Osteocyte (in vitro differentiated cells): ENCODE results near the gene CELSR2. TPM values are rescaled to one million over a fixed set of nuclear protein-coding genes. Genes with fewer than 3 reads are reported as not detected.

ENCODE experiments used
- DNase-seq: peaks from one replicate; pipeline ENCODE4 v3.0.0; 2021; ENCODE audit warnings: mixed read lengths; ENCODE audit not compliant: unreplicated experiment; ENCODE audit errors: extremely low spot score
- H3K27ac Mint-ChIP-seq: one replicate; pipeline ENCODE4 v1.8.0; 2021; ENCODE audit warnings: mild to moderate bottlenecking, mixed read lengths; ENCODE audit not compliant: unreplicated experiment
- H3K27me3 Mint-ChIP-seq: one replicate; pipeline ENCODE4 v1.8.0; 2021; ENCODE audit warnings: mixed read lengths; ENCODE audit not compliant: unreplicated experiment
- H3K36me3 Mint-ChIP-seq: one replicate; pipeline ENCODE4 v1.8.0; 2021; ENCODE audit warnings: mixed read lengths; ENCODE audit not compliant: unreplicated experiment
- H3K4me1 Mint-ChIP-seq: one replicate; pipeline ENCODE4 v1.8.0; 2021; ENCODE audit warnings: mixed read lengths; ENCODE audit not compliant: unreplicated experiment
- H3K4me3 Mint-ChIP-seq: one replicate; pipeline ENCODE4 v1.8.0; 2021; ENCODE audit warnings: mild to moderate bottlenecking, moderate library complexity, mixed read lengths; ENCODE audit not compliant: unreplicated experiment
- H3K9me3 Mint-ChIP-seq: one replicate; pipeline ENCODE4 v1.8.0; 2021; ENCODE audit warnings: mixed read lengths; ENCODE audit not compliant: unreplicated experiment
- CTCF ChIP-seq: fragments of 200-600 bp; sonication (generic); IDR thresholded peaks from 2 replicates; pipeline ENCODE4 v1.5.0; 2021; ENCODE audit warnings: antibody characterized with exemption, mild to moderate bottlenecking, moderate library complexity
- total RNA-seq: library from RNA; stranded (reverse); gene quantifications from 2 replicates; pipeline ENCODE4 v1.2.1, GENCODE V29; 2021

Gene CELSR2
- total RNA-seq, 1 donor from 2014 or later, result 10.3 TPM

GRCh38 chr1:109265741-109266330, 16.5 kb downstream of the CELSR2 start:
- no peaks in the 10 kb centered on the region for H3K9me3 Mint-ChIP-seq
- no peak overlapping the region for H3K27ac Mint-ChIP-seq
- TF ChIP-seq CTCF, result no peak
- DNase-seq, result no peak
- H3K27me3 Mint-ChIP-seq, result no peaks in the 10 kb centered on the region
- peaks cover 6% of the 10 kb centered on the region for H3K36me3 Mint-ChIP-seq
- peaks cover 5% of the 10 kb centered on the region for H3K4me1 Mint-ChIP-seq
- H3K4me3 Mint-ChIP-seq, result no peak overlapping the region

- H3K4me1 Mint-ChIP-seq, result peaks cover 5% of the 10 kb centered on the region
- peaks cover 6% of the 10 kb centered on the region for H3K36me3 Mint-ChIP-seq
- no peak for TF ChIP-seq CTCF
- no peaks in the 10 kb centered on the region for H3K27me3 Mint-ChIP-seq
- no peak overlapping the region for H3K27ac Mint-ChIP-seq
- no peaks in the 10 kb centered on the region for H3K9me3 Mint-ChIP-seq
- DNase-seq, result no peak
- no peak overlapping the region for H3K4me3 Mint-ChIP-seq
Observed at GRCh38 chr1:109266965-109267364, 17.6 kb downstream of the CELSR2 start.

GRCh38 chr1:109267743-109268300, 18.5 kb downstream of the CELSR2 start:
- DNase-seq, result no peak
- Mint-ChIP-seq H3K4me1 (peaks cover 7% of the 10 kb centered on the region), H3K9me3 (no peaks in the 10 kb centered on the region), H3K4me3 (no peak overlapping the region), H3K27me3 (no peaks in the 10 kb centered on the region), H3K36me3 (peaks cover 6% of the 10 kb centered on the region), H3K27ac (no peak overlapping the region)
- no peak for TF ChIP-seq CTCF

GRCh38 chr1:109268431-109269211, 19.3 kb downstream of the CELSR2 start:
- Mint-ChIP-seq H3K4me3 (no peak overlapping the region), H3K36me3 (peaks cover 6% of the 10 kb centered on the region), H3K27ac (no peak overlapping the region), H3K27me3 (no peaks in the 10 kb centered on the region), H3K9me3 (no peaks in the 10 kb centered on the region), H3K4me1 (peaks cover 4% of the 10 kb centered on the region)
- DNase-seq, result no peak
- no peak for TF ChIP-seq CTCF

- no peak for DNase-seq
Observed at GRCh38 chr1:109269212-109269980, 20.1 kb downstream of the CELSR2 start.

More at GRCh38 chr1:109269212-109269980, 20.1 kb downstream of the CELSR2 start:
- no peak for TF ChIP-seq CTCF
- H3K27ac Mint-ChIP-seq, result no peak overlapping the region
- peaks cover 10% of the 10 kb centered on the region for H3K4me1 Mint-ChIP-seq
- no peaks in the 10 kb centered on the region for H3K27me3 Mint-ChIP-seq
- no peaks in the 10 kb centered on the region for H3K9me3 Mint-ChIP-seq
- no peak overlapping the region for H3K4me3 Mint-ChIP-seq
- peaks cover 6% of the 10 kb centered on the region for H3K36me3 Mint-ChIP-seq
